Mammary epithelial cell (primary cell): ENCODE results near the gene KCNIP3.

Experiments used
- EZH2 ChIP-seq: IDR thresholded peaks from 2 replicates; pipeline ENCODE4 v1.6.1; 2012; ENCODE audit warnings: low read length, inconsistent platforms, borderline replicate concordance
- TF ChIP-seq, protein P1 (sequence below), 2 donors: IDR thresholded peaks in 1 of 2; conservative IDR thresholded peaks in 1 of 2; 2 replicates each; pipeline ENCODE4 v1.5.1; 2011 to 2012; ENCODE audit warnings: inconsistent platforms in 2 of 2, low read length in 2 of 2, mild to moderate bottlenecking in 2 of 2, control low read depth in 1 of 2, low read depth in 1 of 2; ENCODE audit not compliant: insufficient read depth in 1 of 2; ENCODE audit errors: extremely low read depth in 1 of 2

DNA sequence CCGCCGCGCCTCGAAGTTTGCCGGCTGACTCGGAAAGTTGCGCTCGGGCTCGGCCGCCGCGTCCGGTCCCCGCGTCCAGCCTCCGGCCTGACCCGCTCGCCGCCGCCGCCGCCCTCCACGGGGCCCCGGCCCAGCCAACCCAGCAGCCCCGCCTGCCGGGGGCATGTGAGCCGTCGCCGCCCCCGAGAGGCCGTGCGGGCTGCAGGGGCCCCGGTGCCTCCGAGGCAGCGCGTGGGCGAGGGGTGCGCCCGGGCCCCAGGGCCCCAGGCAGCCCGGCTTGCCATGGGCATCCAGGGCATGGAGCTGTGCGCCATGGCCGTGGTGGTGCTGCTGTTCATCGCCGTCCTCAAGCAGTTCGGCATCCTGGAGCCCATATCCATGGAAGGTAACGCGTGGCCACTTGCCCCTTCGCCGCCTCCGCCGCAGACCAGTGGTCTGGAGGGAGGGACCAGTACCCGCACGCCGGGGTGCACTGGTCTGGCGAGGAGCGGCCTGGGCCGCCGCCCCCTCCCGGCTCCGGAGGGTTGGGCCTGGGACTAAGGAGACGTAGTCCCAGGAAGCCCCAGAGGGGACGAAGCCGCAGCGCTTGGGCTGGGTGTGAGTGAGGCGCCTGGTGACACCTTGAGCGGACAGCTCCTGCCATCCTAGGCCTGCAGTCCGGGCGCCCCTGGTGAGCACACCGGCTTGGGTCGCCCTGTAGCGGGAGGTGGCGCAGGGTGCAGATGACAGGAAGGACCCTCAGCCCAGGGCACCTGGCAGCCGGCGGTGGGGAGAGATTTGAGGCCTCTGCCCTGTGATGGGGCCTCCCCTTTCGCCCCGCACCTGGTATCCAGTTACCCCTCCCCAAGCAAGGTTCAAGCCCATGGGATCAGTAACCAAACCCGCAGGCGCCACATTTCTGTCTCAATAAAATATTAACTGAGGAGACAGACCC, 49.9 kb downstream of the KCNIP3 start:
- TF ChIP-seq, protein P1, sequence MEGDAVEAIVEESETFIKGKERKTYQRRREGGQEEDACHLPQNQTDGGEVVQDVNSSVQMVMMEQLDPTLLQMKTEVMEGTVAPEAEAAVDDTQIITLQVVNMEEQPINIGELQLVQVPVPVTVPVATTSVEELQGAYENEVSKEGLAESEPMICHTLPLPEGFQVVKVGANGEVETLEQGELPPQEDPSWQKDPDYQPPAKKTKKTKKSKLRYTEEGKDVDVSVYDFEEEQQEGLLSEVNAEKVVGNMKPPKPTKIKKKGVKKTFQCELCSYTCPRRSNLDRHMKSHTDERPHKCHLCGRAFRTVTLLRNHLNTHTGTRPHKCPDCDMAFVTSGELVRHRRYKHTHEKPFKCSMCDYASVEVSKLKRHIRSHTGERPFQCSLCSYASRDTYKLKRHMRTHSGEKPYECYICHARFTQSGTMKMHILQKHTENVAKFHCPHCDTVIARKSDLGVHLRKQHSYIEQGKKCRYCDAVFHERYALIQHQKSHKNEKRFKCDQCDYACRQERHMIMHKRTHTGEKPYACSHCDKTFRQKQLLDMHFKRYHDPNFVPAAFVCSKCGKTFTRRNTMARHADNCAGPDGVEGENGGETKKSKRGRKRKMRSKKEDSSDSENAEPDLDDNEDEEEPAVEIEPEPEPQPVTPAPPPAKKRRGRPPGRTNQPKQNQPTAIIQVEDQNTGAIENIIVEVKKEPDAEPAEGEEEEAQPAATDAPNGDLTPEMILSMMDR (conservative IDR thresholded peaks at IDR 0.05 in 1 of 2, IDR thresholded peaks at IDR 0.05 in 1 of 2; ENCODE audit: extremely low read depth in 1 of 2, insufficient read depth in 1 of 2, low read depth in 1 of 2, low read length in 2 of 2): no peak
- no peak for TF ChIP-seq EZH2
